ENCODE results near the gene MOBP.

The MOBP gene

DNA sequence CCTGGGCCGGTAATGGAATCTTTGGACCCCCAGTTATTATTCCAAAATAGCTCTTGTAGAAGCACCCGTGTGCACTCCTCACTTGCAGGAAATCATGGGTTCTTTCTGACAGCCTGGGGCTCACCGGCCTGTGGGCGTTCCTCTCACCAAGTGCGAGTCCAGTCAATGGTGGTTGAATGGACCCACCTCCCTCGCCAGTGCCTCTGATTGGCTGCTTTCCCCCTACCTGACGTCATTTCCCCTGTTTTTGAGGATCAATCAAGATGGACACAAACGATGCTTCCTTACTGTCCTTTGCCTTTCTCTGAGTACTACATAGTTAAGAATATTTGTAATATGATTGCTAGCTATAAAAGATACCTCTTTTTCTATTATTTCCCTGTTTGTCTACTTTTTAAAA, 18.1 kb downstream of the MOBP start:
- no peak overlapping the region for H3K9ac ChIP-seq (ENCODE audit: low read depth, low read length, poor library complexity, severe bottlenecking)
- no peaks in the 10 kb centered on the region for H4K20me1 ChIP-seq (ENCODE audit: insufficient read depth, low read length, poor library complexity, severe bottlenecking)
- no peak overlapping the region for H3K4me2 ChIP-seq (ENCODE audit: low read depth, low read length, poor library complexity, severe bottlenecking)
- no peak overlapping the region for H3K4me3 ChIP-seq (ENCODE audit: low read length, poor library complexity, severe bottlenecking)
- H3F3A ChIP-seq (ENCODE audit: low read depth) = no peaks in the 10 kb centered on the region
- no peak for TF ChIP-seq CTCF (conservative IDR thresholded peaks at IDR 0.05; ENCODE audit: low read length)
- TF ChIP-seq EZH2phosphoT487 (IDR thresholded peaks at IDR 0.05; ENCODE audit: borderline replicate concordance) = no peak
- H3K9me3 ChIP-seq (ENCODE audit: insufficient read depth, low read depth, low read length) = no peaks in the 10 kb centered on the region
- no peaks in the 10 kb centered on the region for H3K4me1 ChIP-seq (ENCODE audit: insufficient read depth, low read length, poor library complexity, severe bottlenecking)
- H2AFZ ChIP-seq (ENCODE audit: low read length) = no peak overlapping the region
- no peaks in the 10 kb centered on the region for H3K9me2 ChIP-seq (replicated peaks; ENCODE audit: low read depth, low read length)
- H3K27me3 ChIP-seq (ENCODE audit: insufficient read depth, low read length, poor library complexity, severe bottlenecking) = no peaks in the 10 kb centered on the region
- no peaks in the 10 kb centered on the region for H3K79me2 ChIP-seq (ENCODE audit: insufficient read depth, low read length)
- H3K36me3 ChIP-seq (ENCODE audit: insufficient read depth, low read length) = no peaks in the 10 kb centered on the region

- no peak overlapping the region for H3K4me3 ChIP-seq (ENCODE audit: low read length, poor library complexity, severe bottlenecking)
- no peaks in the 10 kb centered on the region for H3K9me2 ChIP-seq (replicated peaks; ENCODE audit: low read depth, low read length)
- H3K36me3 ChIP-seq (ENCODE audit: insufficient read depth, low read length) = no peaks in the 10 kb centered on the region
- H3K79me2 ChIP-seq (ENCODE audit: insufficient read depth, low read length) = no peaks in the 10 kb centered on the region
- no peaks in the 10 kb centered on the region for H3K9me3 ChIP-seq (ENCODE audit: insufficient read depth, low read depth, low read length)
- TF ChIP-seq CTCF (conservative IDR thresholded peaks at IDR 0.05; ENCODE audit: low read length) (no peak), EZH2phosphoT487 (IDR thresholded peaks at IDR 0.05; ENCODE audit: borderline replicate concordance) (no peak)
- H4K20me1 ChIP-seq (ENCODE audit: insufficient read depth, low read length, poor library complexity, severe bottlenecking) = no peaks in the 10 kb centered on the region
- H3K4me1 ChIP-seq (ENCODE audit: insufficient read depth, low read length, poor library complexity, severe bottlenecking) = peaks cover 8% of the 10 kb centered on the region
- no peak overlapping the region for H3K4me2 ChIP-seq (ENCODE audit: low read depth, low read length, poor library complexity, severe bottlenecking)
- H3F3A ChIP-seq (ENCODE audit: low read depth) = no peaks in the 10 kb centered on the region
- H3K27me3 ChIP-seq (ENCODE audit: insufficient read depth, low read length, poor library complexity, severe bottlenecking) = no peaks in the 10 kb centered on the region
- no peak overlapping the region for H2AFZ ChIP-seq (ENCODE audit: low read length)
- no peak overlapping the region for H3K9ac ChIP-seq (ENCODE audit: low read depth, low read length, poor library complexity, severe bottlenecking)
Measured at GRCh38 chr3:39491014-39491413, 23.5 kb downstream of the MOBP start.

GRCh38 chr3:39491733-39492350, 24.4 kb downstream of the MOBP start:
- no peaks in the 10 kb centered on the region for H3K9me2 ChIP-seq (replicated peaks; ENCODE audit: low read depth, low read length)
- no peak overlapping the region for H3K4me2 ChIP-seq (ENCODE audit: low read depth, low read length, poor library complexity, severe bottlenecking)
- no peaks in the 10 kb centered on the region for H3K27me3 ChIP-seq (ENCODE audit: insufficient read depth, low read length, poor library complexity, severe bottlenecking)
- no peaks in the 10 kb centered on the region for H3K79me2 ChIP-seq (ENCODE audit: insufficient read depth, low read length)
- H3K9ac ChIP-seq (ENCODE audit: low read depth, low read length, poor library complexity, severe bottlenecking) = no peak overlapping the region
- H3K36me3 ChIP-seq (ENCODE audit: insufficient read depth, low read length) = no peaks in the 10 kb centered on the region
- H3K4me3 ChIP-seq (ENCODE audit: low read length, poor library complexity, severe bottlenecking) = no peak overlapping the region
- no peaks in the 10 kb centered on the region for H3F3A ChIP-seq (ENCODE audit: low read depth)
- peaks cover 8% of the 10 kb centered on the region for H3K4me1 ChIP-seq (ENCODE audit: insufficient read depth, low read length, poor library complexity, severe bottlenecking)
- H2AFZ ChIP-seq (ENCODE audit: low read length) = no peak overlapping the region
- H3K9me3 ChIP-seq (ENCODE audit: insufficient read depth, low read depth, low read length) = no peaks in the 10 kb centered on the region
- no peaks in the 10 kb centered on the region for H4K20me1 ChIP-seq (ENCODE audit: insufficient read depth, low read length, poor library complexity, severe bottlenecking)
- TF ChIP-seq CTCF (conservative IDR thresholded peaks at IDR 0.05; ENCODE audit: low read length) (no peak), EZH2phosphoT487 (IDR thresholded peaks at IDR 0.05; ENCODE audit: borderline replicate concordance) (no peak)

Data from Loucy (cell line).